ENCODE data around the gene ST7.

GRCh38 chr7:117163101-117163500 is 209.8 kb downstream of the ST7 start:
- no peak for TF ChIP-seq CTCF (IDR thresholded peaks at IDR 0.05; ENCODE audit: insufficient read depth, low read depth, low read length)
- no peak for TF ChIP-seq EZH2 (IDR thresholded peaks at IDR 0.05; ENCODE audit: insufficient read depth, low read length)
